ENCODE data around the gene PAOX.

Gene PAOX

GRCh38 chr10:133349577-133350011 lies 29.5 kb upstream of the PAOX start:
- in situ Hi-C loops (cut with MboI; ENCODE audit: low sequenced_read_pairs): no loop called here

- in situ Hi-C loops (cut with MboI; ENCODE audit: low sequenced_read_pairs): no loop called here
Observed at GRCh38 chr10:133350283-133350949, 28.6 kb upstream of the PAOX start.

GRCh38 chr10:133350950-133351329 lies 28.1 kb upstream of the PAOX start:
- in situ Hi-C loops (cut with MboI; ENCODE audit: low sequenced_read_pairs): no loop called here

GRCh38 chr10:133351408-133352318 lies 27.4 kb upstream of the PAOX start:
- in situ Hi-C loops (cut with MboI; ENCODE audit: low sequenced_read_pairs): no loop called here

GRCh38 chr10:133353202-133353959 lies 25.7 kb upstream of the PAOX start:
- in situ Hi-C loops (cut with MboI; ENCODE audit: low sequenced_read_pairs): no loop called here

GRCh38 chr10:133353988-133354605 lies 25.0 kb upstream of the PAOX start:
- in situ Hi-C loops (cut with MboI; ENCODE audit: low sequenced_read_pairs): no loop called here

GRCh38 chr10:133354672-133355240 lies 24.3 kb upstream of the PAOX start:
- in situ Hi-C loops (cut with MboI; ENCODE audit: low sequenced_read_pairs): no loop called here

- in situ Hi-C loops (cut with MboI; ENCODE audit: low sequenced_read_pairs): no loop called here
Observed at GRCh38 chr10:133355266-133355665, 23.8 kb upstream of the PAOX start.

- in situ Hi-C loops (cut with MboI; ENCODE audit: low sequenced_read_pairs): no loop called here
Observed at GRCh38 chr10:133355991-133356390, 23.1 kb upstream of the PAOX start.

- in situ Hi-C loops (cut with MboI; ENCODE audit: low sequenced_read_pairs): no loop called here
Observed at GRCh38 chr10:133356549-133357284, 22.3 kb upstream of the PAOX start.

GRCh38 chr10:133357285-133358161 lies 21.5 kb upstream of the PAOX start, which contains the start of gene FUOM:
Gene FUOM (minus strand): TSS chr10:133358019. CDS start chr10:133358007, 12 bp downstream.
- in situ Hi-C loops (cut with MboI; ENCODE audit: low sequenced_read_pairs): no loop called here

GRCh38 chr10:133358162-133358924 lies 20.7 kb upstream of the PAOX start:
- in situ Hi-C loops (cut with MboI; ENCODE audit: low sequenced_read_pairs): no loop called here

GRCh38 chr10:133358925-133359310 lies 20.1 kb upstream of the PAOX start:
- in situ Hi-C loops (cut with MboI; ENCODE audit: low sequenced_read_pairs): no loop called here

- in situ Hi-C loops (cut with MboI; ENCODE audit: low sequenced_read_pairs): no loop called here
Observed at GRCh38 chr10:133359554-133359971, 19.5 kb upstream of the PAOX start.

- in situ Hi-C loops (cut with MboI; ENCODE audit: low sequenced_read_pairs): no loop called here
Observed at GRCh38 chr10:133359972-133360610, 19.0 kb upstream of the PAOX start.

GRCh38 chr10:133361227-133361626 lies 17.8 kb upstream of the PAOX start:
- in situ Hi-C loops (cut with MboI; ENCODE audit: low sequenced_read_pairs): no loop called here

GRCh38 chr10:133361773-133362441 lies 17.2 kb upstream of the PAOX start:
- in situ Hi-C loops (cut with MboI; ENCODE audit: low sequenced_read_pairs): no loop called here

All from HL-60/S4 treated with phorbol 12-myristate 13-acetate at 8.2 ng/mL for 4 days and 3 days (cell line).